DND-41 (cell line): Measurements from ENCODE around the gene STX1B.

Source experiments
- CTCF ChIP-seq: IDR thresholded peaks from 2 replicates; pipeline ENCODE4 v1.5.1; 2012; ENCODE audit warnings: borderline replicate concordance, low read length, moderate library complexity, mild to moderate bottlenecking; ENCODE audit not compliant: poor library complexity, severe bottlenecking; ENCODE audit errors: extremely low read depth
- EZH2 ChIP-seq: IDR thresholded peaks from 3 replicates; pipeline ENCODE4 v1.6.1; 2012; ENCODE audit warnings: borderline replicate concordance, low read depth, mild to moderate bottlenecking, moderate library complexity, low read length, inconsistent platforms; ENCODE audit not compliant: severe bottlenecking

- no peak for TF ChIP-seq CTCF
- no peak for TF ChIP-seq EZH2
Measured at GRCh38 chr16:30989469-30990047, 20.9 kb downstream of the STX1B start.
